Ishikawa (cell line): ENCODE data around the gene TUBGCP3.

ENCODE experiments used
- CREB1 ChIP-seq: IDR thresholded peaks from 2 replicates; pipeline ENCODE4 v1.6.1; 2012; ENCODE audit warnings: low read depth
- EP300 ChIP-seq: IDR thresholded peaks from 2 replicates; pipeline ENCODE4 v1.6.1; 2012; ENCODE audit warnings: borderline replicate concordance
- NFIC ChIP-seq: IDR thresholded peaks from 2 replicates; pipeline ENCODE4 v1.6.1; 2012
- RAD21 ChIP-seq: IDR thresholded peaks from 2 replicates; pipeline ENCODE4 v1.6.1; 2012; ENCODE audit warnings: low read depth
- TEAD4 ChIP-seq: IDR thresholded peaks from 2 replicates; pipeline ENCODE4 v1.6.1; 2012
- TF ChIP-seq, protein P1 (sequence below): IDR thresholded peaks from 2 replicates; pipeline ENCODE4 v1.6.1; 2012
- TF ChIP-seq, protein P2 (sequence below): IDR thresholded peaks from 2 replicates; pipeline ENCODE4 v1.6.1; 2012; ENCODE audit warnings: low read depth, mild to moderate bottlenecking
- TF ChIP-seq, protein P3 (sequence below): IDR thresholded peaks from 2 replicates; pipeline ENCODE4 v1.6.1; 2012

DNA sequence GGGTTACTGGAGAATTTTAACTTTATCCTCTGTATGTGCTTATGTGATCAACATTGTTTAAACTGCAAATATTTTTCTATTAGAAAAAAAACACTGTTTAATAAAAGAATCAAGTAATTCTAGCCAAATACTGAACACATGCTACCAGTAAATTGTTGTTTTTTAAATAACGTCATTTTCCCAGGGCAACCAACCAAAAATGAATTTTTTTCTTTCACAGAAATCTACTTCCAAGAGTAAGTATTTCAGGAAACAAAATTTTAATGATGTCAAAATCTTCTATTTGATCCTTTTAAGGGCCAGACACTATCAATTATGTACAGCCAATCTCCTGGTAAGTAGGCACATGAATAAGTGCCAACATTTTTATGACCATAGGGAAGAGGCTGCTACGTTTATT, 57.1 kb downstream of the TUBGCP3 start:
- TF ChIP-seq RAD21, result no peak
- TF ChIP-seq, protein P1, sequence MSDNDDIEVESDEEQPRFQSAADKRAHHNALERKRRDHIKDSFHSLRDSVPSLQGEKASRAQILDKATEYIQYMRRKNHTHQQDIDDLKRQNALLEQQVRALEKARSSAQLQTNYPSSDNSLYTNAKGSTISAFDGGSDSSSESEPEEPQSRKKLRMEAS, result no peak
- no peak for TF ChIP-seq EP300
- TF ChIP-seq, protein P2, sequence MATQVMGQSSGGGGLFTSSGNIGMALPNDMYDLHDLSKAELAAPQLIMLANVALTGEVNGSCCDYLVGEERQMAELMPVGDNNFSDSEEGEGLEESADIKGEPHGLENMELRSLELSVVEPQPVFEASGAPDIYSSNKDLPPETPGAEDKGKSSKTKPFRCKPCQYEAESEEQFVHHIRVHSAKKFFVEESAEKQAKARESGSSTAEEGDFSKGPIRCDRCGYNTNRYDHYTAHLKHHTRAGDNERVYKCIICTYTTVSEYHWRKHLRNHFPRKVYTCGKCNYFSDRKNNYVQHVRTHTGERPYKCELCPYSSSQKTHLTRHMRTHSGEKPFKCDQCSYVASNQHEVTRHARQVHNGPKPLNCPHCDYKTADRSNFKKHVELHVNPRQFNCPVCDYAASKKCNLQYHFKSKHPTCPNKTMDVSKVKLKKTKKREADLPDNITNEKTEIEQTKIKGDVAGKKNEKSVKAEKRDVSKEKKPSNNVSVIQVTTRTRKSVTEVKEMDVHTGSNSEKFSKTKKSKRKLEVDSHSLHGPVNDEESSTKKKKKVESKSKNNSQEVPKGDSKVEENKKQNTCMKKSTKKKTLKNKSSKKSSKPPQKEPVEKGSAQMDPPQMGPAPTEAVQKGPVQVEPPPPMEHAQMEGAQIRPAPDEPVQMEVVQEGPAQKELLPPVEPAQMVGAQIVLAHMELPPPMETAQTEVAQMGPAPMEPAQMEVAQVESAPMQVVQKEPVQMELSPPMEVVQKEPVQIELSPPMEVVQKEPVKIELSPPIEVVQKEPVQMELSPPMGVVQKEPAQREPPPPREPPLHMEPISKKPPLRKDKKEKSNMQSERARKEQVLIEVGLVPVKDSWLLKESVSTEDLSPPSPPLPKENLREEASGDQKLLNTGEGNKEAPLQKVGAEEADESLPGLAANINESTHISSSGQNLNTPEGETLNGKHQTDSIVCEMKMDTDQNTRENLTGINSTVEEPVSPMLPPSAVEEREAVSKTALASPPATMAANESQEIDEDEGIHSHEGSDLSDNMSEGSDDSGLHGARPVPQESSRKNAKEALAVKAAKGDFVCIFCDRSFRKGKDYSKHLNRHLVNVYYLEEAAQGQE, result no peak
- TF ChIP-seq, protein P3, sequence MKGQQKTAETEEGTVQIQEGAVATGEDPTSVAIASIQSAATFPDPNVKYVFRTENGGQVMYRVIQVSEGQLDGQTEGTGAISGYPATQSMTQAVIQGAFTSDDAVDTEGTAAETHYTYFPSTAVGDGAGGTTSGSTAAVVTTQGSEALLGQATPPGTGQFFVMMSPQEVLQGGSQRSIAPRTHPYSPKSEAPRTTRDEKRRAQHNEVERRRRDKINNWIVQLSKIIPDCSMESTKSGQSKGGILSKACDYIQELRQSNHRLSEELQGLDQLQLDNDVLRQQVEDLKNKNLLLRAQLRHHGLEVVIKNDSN, result no peak
- TF ChIP-seq CREB1, result no peak
- TF ChIP-seq TEAD4, result no peak
- TF ChIP-seq NFIC, result no peak
